NCI-H2107 treated with DMSO at 0.1 percent for 48 hours (cell line): ENCODE results near the gene SGPP1.
"Not testable (repeated sequence)": the region's sequence is repeated elsewhere in the genome, so short reads cannot be mapped to it uniquely, and the experiment has no call there.

ENCODE experiments used
- DNase-seq: peaks from one replicate; lab custom pipeline; 2025; ENCODE audit not compliant: unreplicated experiment; lab: John Stamatoyannopoulos, UW

SGPP1 gene

GRCh38 chr14:63727736-63728728, at the start of gene SGPP1:
TSS of gene SGPP1 (minus strand) at chr14:63728065. CDS start at chr14:63727944, 121 bp downstream.
- DNase-seq: peak; percentile 68

DNA sequence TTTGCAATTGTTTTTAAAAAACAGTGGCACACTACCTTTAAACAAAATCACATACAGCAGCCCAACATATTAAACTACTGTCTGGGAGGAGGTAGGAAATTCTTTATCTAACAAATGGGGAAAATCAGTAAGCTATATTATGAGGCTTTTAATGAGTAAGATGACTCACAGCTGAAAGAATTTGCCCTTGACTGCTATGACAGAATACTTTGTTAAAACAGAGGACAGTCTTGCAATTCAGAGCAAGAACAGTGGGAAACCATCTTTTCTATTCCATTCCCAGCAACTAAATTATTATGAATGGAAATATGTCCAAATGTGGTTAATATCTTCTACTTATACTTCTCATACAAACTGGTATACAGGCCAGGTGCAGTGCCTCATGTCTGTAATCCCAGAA, 49.2 kb upstream of the SGPP1 start:
- DNase-seq: no peak

DNA sequence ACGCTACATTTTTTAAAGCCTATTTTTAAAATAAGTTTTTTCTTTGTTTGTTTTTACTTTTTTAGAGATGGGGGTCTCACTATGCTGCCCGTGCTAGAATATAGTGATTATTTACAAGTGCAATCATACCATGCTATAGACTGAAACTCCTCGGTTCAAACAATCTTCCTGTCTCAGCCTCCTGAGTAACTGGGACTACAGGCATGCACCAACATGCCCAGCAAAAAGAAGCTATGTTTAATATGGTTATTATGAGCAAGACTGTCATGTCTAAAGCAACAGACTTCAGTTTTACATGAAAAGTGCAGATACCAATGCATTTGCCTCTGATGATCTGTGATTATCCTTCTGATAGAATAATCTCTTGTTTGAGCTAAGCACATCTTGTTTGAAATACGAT, 45.6 kb upstream of the SGPP1 start:
- DNase-seq: no peak

DNA sequence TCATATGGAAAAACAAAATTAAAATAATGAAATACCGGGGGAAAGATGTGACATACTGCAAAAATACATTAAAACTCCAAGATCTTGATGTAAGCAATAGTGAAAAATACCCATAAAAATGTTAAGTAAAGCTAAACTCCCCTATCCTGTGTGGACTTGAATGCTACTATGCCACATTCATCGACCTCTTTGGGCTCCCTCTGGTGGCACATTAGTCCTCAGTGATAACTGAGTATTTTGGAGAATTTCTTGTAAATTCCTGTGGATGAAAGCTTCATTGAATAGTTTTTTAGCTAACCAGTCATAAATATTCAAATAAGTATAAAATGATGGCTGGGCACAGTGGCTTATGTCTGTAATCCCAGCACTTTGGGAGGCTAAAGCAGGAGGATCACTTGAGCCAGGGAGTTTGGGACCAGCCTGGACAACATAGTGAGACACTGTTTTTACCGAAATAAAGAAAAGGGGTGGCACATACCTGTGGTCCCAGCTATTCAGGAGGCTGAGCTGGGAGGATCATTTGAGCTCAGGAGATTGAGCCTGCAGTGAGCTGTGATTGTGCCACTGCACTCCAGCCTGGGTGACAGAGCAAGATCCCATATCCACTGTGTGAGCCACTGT, 42.4 kb upstream of the SGPP1 start:
- no peak for DNase-seq

DNA sequence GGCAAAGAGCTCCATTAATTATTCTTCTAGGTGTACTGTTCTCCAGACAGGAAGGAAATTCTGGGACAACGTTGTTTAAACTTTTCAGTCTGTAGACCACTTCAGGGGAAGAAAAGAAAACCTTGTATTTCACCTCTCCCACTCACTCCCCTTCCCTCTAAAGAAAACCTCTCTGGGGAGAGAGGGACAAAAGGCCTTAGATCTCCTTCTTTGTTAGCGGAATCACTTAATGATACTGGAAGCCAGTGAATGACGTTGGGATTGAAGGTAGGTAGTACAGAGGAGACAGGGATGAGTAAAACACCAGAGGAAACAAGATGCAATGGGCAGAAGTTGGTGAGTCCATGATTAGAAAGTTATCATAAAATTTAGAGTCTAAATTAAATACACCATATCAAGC, 38.7 kb upstream of the SGPP1 start:
- peak; percentile 86 for DNase-seq

DNA sequence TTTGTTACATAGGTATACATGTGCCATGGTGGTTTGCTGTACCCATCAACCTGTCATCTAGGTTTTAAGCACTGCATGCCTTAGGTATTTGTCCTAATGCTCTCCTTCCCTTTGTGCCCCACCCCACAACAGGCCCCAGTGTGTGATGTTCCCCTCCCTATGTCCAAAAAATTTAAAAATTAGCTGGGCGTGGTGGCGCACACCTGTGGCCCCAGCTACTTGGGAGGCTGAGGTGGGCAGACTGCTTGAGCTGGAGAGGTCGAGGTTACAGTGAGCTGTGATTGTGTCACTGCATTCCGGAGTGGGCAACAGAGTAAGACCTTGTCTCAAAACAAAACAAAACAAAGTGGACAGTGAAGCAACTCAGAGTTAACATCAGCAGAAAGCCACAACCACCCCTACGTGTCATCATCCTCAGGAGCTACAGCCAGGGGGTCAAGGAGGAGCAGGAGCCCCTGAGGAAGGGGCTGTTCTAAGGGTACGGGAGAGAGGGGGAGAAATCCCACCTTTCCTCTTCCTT, 36.8 kb upstream of the SGPP1 start:
- DNase-seq: no peak

DNA sequence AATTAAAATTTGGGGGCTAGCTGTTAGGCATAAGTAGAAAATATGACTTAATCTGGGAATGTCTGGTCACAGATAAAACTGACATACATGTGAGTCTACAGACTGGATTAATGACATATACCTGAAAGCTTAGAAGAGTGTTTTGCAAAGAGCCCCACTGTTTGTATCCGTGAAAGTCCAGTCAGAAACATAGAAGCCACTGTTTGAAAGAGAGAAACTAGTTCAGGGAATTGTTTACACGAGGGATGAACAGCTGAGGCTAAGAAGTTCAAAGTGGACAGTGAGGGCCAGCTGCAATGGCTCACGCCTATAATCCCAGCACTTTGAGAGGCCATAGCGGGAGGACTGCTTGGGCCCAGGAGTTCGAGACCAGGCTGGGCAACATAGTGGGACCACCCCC, 36.2 kb upstream of the SGPP1 start:
- DNase-seq: no peak

DNA sequence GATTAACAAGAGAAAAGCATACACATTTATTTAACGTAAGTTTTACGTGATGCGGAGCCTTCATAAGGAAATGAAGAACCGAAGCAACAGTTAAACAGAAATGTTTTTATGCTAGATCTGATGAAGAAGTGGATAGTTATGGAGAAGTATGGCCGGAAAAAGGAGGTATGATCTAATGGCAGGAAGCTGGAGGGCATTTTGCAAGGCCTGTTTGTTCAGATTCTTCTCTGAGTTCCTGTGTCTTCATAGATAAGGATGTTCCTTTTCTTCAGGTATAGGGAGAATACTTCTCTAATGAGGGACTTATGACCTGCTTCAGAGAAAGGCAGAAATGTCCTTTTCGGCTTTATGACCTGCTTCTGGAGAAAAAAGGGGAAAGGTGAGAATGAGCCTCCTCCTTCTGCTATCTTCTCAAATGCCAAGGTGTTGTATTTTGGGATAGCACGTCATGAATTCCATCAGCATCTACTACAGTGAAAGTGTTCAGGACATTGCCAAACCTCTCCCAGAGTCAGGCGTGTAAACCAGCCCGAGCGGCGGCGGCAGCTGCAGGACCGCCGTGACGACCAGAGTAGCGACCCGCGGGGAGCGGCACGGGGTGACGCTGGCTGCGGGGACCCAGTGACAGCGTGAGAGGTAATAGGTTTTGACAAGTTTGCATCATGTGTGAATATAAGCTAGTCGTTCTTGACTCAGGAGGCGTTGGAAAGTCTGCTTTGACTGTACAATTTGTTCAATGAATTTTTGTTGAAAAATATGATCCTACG, 33.7 kb upstream of the SGPP1 start:
- no peak for DNase-seq

DNA sequence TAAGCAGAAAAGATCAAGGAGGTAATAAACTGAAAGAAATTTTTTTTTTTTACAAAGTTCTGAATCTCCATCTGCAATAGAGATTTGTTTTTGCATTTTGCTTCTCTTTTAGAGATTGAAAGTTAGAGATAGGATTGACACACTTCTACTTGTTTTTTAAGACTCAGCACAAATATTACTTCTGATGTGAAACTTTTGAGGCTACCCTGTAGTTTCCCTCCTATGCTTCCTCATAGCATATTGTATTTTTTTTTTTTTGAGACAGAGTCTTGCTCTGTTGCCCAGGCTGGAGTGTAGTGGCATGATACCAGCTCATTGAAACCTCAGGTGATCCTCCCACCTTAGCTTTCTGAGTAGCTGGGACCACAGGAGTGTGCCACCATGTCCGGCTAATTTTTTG, 32.1 kb upstream of the SGPP1 start:
- DNase-seq: no peak

DNA sequence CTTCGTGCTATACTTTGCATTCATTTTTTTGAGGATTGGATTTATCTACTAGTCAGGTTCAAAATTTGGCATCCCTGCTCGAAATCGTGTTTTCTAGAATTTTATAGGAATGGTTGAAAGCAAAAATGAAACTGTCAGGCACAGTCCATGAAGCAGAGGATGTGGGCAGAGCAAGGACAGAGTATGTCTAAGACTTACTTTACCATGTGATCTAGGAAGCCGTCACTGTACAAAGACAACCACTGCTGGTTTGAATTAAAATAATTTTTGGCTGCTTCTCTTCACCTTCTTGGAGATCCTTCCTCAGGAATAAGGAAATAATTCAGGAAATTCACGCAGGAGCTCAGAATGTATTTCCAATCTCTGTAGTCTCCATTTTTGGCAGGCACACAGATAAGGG, 31.6 kb upstream of the SGPP1 start:
- no peak for DNase-seq

GRCh38 chr14:63757211-63757610, 29.3 kb upstream of the SGPP1 start:
- DNase-seq: no peak

- DNase-seq: no peak
Measured at GRCh38 chr14:63752449-63753169, 24.7 kb upstream of the SGPP1 start.

GRCh38 chr14:63751076-63751475, 23.2 kb upstream of the SGPP1 start:
- not testable (repeated sequence) for DNase-seq

GRCh38 chr14:63747846-63748245, 20.0 kb upstream of the SGPP1 start:
- no peak for DNase-seq

DNA sequence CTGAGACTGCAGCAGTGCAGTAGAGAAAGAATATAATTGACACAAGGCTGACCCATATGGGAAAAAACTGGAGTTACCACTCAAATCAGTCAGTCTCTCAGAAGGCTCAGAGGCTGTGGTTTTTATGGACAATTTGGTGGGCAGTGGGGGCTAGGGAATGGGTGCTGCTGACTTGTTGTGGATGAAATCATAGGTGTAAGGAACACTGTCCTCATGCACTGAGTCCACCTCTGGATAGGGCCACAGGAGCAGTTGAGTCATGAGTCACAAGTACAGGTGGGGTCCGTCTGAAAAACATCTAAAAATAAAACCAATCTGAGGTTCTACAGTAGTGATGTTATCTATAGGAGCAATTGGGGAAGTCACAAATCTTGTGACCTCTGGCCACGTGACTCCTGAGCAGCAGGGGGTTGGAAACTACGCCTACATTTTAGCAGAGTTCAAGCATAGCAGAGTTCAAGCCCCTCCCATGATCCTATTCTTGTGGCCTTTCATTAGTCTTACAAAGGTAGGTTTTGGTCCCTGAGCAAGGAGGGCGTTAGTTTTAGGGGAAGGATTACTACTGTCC, 18.1 kb upstream of the SGPP1 start:
- DNase-seq: no peak

DNA sequence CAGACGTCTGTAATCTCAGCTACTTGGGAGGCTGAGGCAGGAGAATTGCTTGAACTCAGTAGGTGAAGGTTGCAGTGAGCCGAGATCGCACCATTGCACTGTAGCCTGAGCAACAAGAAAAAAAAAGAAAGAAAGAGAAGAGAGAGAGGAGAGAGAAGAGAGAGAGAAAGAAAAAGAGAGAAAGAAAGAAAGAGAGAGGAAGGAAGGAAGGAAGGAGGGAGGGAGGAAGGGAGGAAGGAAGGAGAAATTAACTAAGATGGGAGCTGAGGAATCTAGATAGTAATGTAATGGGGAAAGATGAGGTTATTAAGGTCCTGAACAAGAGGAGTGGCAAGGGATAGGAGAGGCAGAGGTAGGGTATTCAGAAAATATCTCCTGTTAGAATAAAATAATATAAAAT, 17.4 kb upstream of the SGPP1 start:
- DNase-seq: no peak

- no peak for DNase-seq
Measured at GRCh38 chr14:63737582-63738006, 9.7 kb upstream of the SGPP1 start.

GRCh38 chr14:63735720-63736119, 7.9 kb upstream of the SGPP1 start:
- no peak for DNase-seq

DNA sequence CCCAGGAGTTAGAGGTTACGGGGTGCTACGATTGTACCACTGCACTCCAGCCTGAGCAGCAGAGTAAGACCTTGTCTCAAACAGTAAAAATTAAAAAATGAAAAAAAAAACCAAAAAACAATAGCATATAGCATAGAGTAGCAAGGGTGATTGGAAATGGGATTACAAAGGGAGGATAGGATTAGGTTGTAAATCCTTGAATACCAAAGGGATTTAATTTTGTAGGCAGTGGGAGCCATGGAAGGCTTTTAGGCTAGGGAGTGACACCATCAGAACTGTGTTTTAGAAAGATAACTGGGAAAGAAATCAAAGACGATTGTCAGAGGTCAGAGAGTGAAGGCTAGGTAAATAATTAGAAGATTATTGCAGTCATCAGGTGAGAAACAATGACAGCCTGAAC, 2.8 kb upstream of the SGPP1 start:
- no peak for DNase-seq

DNA sequence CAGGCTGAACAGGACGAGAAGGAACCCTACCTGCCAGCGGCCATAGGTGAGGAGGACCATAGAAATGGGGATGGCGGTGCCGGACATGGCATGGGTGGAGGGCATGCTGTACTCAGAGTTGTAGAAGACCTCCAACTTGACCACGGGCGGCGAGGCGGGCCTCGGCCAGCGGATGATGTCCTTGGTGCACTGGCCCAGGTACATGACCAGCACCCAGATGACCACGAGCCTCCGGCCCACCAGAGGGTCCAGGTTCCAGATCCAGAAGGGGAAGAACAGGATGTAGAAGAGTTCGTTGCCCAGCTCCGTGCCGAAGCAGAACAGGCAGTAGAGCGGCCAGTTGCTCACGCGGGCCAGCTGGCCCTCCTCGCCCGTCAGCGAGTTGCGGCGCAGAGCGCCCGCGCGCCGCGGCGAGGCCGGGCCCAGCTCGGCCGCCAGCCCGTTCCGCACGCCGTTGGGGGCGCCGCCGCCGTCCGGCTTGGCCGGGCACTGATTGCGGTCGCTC, 582 bp downstream of the SGPP1 start:
- DNase-seq: peak; percentile 28
